Right lobe of liver (tissue), 6 donors: ENCODE data around the gene UNC119B. TPM values are rescaled to one million over a fixed set of nuclear protein-coding genes. Genes with fewer than 3 reads are reported as not detected.

ENCODE experiments used
- ATAC-seq, 4 donors: fragments of 200-7000 bp; cut with Tn5 transposase; one replicate each; pipeline ENCODE4 v1.9.1; 2020; ENCODE audit warnings: mild to moderate bottlenecking in 4 of 4, moderate library complexity in 4 of 4
- DNase-seq, 3 donors: peaks; one replicate each; pipeline ENCODE4 v3.0.0-alpha.2; 2020
- H3K27ac ChIP-seq, 3 donors: fragments of 200-600 bp; one replicate each; pipeline ENCODE4 v1.8.0; 2022
- H3K27me3 ChIP-seq, 2 donors: fragments of 200-600 bp; one replicate each; pipeline ENCODE4 v1.8.0; 2022
- H3K36me3 ChIP-seq, 4 donors: fragments of 200-600 bp; sonication (generic) in 1 of 4; one replicate each; pipeline versions ENCODE4 v1.5.1 to v1.8.0; 2017 to 2022; ENCODE audit warnings: control low read depth in 1 of 4
- H3K4me1 ChIP-seq, 4 donors: fragments of 200-600 bp; sonication (generic) in 1 of 4; one replicate each; pipeline versions ENCODE4 v1.5.1 to v1.8.0; 2017 to 2022; ENCODE audit warnings: control low read depth in 1 of 4
- H3K4me3 ChIP-seq, 3 donors: fragments of 200-600 bp; one replicate each; pipeline ENCODE4 v1.8.0; 2022
- H3K9me3 ChIP-seq, 4 donors: fragments of 200-600 bp; sonication (generic) in 1 of 4; one replicate each; pipeline versions ENCODE4 v1.5.1 to v1.8.0; 2017 to 2022; ENCODE audit warnings: control low read depth in 1 of 4
- POLR2A ChIP-seq: fragments of 450-650 bp; IDR thresholded peaks from one replicate; pipeline ENCODE4 v1.6.1; 2017; ENCODE audit warnings: antibody characterized with exemption, mild to moderate bottlenecking
- WGBS: methylation state at CpG from one replicate; pipeline ENCODE4 v1.1.6; 2018; ENCODE audit warnings: low coverage, low lambda C conversion rate; ENCODE audit not compliant: insufficient coverage; ENCODE audit errors: missing lambda C conversion rate; 5-methylcytosine and 5-hydroxymethylcytosine counted together
- intact Hi-C, 2 donors: fragments of 100-400 bp; cut with DNase I; formaldehyde crosslinking; loops; one replicate each; pipeline versions ENCODE4 v1.11.2 to v1.14.1; 2022
- long read RNA-seq: library from polyadenylated mRNA; unstranded; transcript quantifications from one replicate; pipeline ENCODE4 v2.0.0, GENCODE V29; 2019
- total RNA-seq, 6 experiments: library from RNA; depleted of rRNA in 2 of 6; stranded (reverse); fragments of >200 nt in 2 of 6; fragmentation: NEBNext Ultra II Directional in 3 of 6; extraction: Animal tissue kit (Norgen Biotek cat#: 25700) in 3 of 6; gene quantifications; one replicate each; pipeline versions ENCODE4 v1.1.0 to v1.2.4, GENCODE V29; 2016 to 2023
- TF ChIP-seq, protein P1 (sequence below), 4 donors: fragments of 200-600 bp in 3 of 4; fragments of 450-650 bp in 1 of 4; IDR thresholded peaks; one replicate each; pipeline versions ENCODE4 v1.5.1 to v1.8.0; 2016 to 2022; ENCODE audit warnings: antibody characterized with exemption in 4 of 4, mild to moderate bottlenecking in 2 of 4
- donor health status: DM: no; HTN: yes; CAD: no.
- donor health status: DM: no; HTN: no; CAD: no.
- donor health status: DM: no; HTN: no; CAD: no.
- donor health status: DM: no; HTN: yes; CAD: no.
- donor health status: DM: no; HTN: yes; CAD: no.

UNC119B gene
- 10 to 100 TPM in 1 of 6 experiments, 1 to 10 TPM in 5; 4.7 to 10.2 (median 6.6) TPM for total RNA-seq
- long read RNA-seq, partial matches to known transcripts: 0 of 1 reads
- long read RNA-seq, other reads (novel, unspliced or antisense): 1 of 1 reads

DNA sequence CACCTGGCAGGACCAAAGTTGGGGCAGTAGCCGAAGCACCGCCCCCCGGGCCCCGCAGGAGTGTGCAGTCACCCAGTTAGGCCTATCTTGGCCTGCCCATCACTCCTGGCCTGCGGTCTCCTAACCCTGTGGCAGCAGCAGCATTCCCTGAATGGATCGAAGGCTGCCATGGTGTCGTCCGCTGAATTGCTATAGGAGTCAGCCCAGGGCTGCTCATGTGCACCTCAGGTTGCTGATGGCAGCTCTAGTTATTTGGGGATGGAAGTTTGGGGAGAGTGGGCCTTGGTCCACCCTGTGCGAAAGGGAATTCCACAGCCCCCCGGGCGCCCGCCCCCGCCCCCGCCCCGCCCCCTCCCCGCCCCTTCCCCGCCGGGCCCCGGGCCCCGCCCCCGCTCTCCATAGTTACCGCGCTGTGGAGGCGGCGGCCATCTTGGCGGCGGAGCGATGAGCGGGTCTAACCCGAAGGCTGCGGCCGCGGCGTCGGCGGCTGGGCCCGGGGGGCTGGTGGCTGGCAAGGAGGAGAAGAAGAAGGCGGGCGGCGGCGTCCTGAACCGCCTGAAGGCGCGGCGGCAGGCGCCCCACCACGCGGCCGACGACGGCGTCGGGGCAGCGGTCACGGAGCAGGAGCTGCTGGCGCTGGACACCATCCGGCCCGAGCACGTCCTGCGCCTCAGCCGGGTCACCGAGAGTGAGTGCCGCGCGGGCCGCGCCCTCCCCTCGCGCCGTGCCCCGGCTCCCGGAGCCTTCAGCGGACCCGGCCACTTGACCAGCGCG lies at the start of gene UNC119B:
UNC119B (plus strand) TSS at position 428 of the 774 bp plus-strand sequence; CDS start at position 445, 17 bp downstream.
- ATAC-seq (peak; percentile 76 to 89 (median 84)), DNase-seq (peak; percentile 79 to 83 (median 82))
- peak within 1 kb of the TSS; percentile 59 to 81 (median 73) for H3K27ac ChIP-seq
- TF ChIP-seq, protein P1, sequence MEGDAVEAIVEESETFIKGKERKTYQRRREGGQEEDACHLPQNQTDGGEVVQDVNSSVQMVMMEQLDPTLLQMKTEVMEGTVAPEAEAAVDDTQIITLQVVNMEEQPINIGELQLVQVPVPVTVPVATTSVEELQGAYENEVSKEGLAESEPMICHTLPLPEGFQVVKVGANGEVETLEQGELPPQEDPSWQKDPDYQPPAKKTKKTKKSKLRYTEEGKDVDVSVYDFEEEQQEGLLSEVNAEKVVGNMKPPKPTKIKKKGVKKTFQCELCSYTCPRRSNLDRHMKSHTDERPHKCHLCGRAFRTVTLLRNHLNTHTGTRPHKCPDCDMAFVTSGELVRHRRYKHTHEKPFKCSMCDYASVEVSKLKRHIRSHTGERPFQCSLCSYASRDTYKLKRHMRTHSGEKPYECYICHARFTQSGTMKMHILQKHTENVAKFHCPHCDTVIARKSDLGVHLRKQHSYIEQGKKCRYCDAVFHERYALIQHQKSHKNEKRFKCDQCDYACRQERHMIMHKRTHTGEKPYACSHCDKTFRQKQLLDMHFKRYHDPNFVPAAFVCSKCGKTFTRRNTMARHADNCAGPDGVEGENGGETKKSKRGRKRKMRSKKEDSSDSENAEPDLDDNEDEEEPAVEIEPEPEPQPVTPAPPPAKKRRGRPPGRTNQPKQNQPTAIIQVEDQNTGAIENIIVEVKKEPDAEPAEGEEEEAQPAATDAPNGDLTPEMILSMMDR (IDR thresholded peaks at IDR 0.05): no peak
- intact Hi-C loops: loop anchor here in 1 of 2 donors (10.0 kb wide), 1 partner anchor 65 kb away; the partner anchor contains the start of gene CABP1
- peaks cover 0 to 17% (median 4%) of the 10 kb centered on the region in 4 donors for H3K36me3 ChIP-seq
- no peaks in the 10 kb centered on the region for H3K27me3 ChIP-seq
- H3K9me3 ChIP-seq: no peaks in the 10 kb centered on the region
- H3K4me3 ChIP-seq: peak within 1 kb of the TSS; percentile 87 to 97 (median 93)
- peaks cover 0 to 24% (median 3%) of the 10 kb centered on the region in 4 donors for H3K4me1 ChIP-seq
- whole genome bisulfite sequencing: 0% methylated on average over 5 of the region's 76 CpGs

DNA sequence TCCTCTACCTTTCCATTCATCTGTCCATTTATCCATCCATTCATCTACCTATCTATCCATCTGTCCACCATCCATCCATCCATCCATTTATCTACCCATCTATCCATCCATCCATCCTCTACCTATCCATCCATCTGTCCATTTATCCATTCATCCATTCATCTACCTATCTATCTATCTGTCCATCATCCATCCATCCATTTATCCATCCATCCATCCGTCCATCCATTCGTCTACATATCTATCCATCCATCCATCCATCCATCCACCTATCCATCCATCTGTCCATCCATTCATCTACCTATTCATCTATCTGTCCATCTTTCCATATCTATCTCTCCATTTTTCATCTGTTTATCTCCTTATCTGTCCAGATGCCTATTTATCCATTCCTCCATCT lies 48.8 kb upstream of the UNC119B start:
- intact Hi-C loops: no loop called here
- Histone ChIP-seq H3K4me3 (no peak overlapping the region), H3K9me3 (no peaks in the 10 kb centered on the region), H3K27me3 (no peaks in the 10 kb centered on the region), H3K36me3 (no peaks in the 10 kb centered on the region), H3K4me1 (no peaks in the 10 kb centered on the region), H3K27ac (no peak overlapping the region)
- 38% methylated on average over 2 of the region's 2 CpGs for WGBS
- ATAC-seq (no peak), DNase-seq (no peak)
- TF ChIP-seq POLR2A: no peak
- TF ChIP-seq, protein P1 (IDR thresholded peaks at IDR 0.05): no peak

DNA sequence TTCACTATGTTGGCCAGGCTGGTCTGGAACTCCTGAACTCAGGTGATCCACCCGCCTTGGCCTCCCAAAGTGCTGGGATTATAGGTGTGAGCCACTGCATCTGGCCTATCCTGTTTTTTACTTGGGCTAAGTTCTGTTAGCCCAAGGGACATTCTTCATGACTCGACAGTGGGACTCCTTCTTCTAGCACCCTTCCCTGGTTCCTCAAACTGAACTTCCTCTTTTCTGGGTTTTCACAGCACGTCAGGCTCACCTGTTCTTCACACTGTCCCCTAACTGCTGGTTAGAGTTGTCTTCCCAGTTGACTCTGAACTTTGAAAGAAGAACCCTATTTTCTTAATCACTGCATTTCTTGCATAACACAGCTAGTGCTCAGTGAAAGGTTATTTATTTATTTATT lies 47.4 kb upstream of the UNC119B start:
- H3K9me3 ChIP-seq: no peaks in the 10 kb centered on the region
- no peak overlapping the region for H3K4me3 ChIP-seq
- WGBS: 43% methylated on average over 2 of the region's 3 CpGs
- no peak for ATAC-seq
- DNase-seq: no peak
- no peak overlapping the region for H3K27ac ChIP-seq
- H3K36me3 ChIP-seq: no peaks in the 10 kb centered on the region
- TF ChIP-seq POLR2A: no peak
- TF ChIP-seq, protein P1 (IDR thresholded peaks at IDR 0.05): no peak
- no peaks in the 10 kb centered on the region for H3K4me1 ChIP-seq
- intact Hi-C loops: no loop called here
- H3K27me3 ChIP-seq: no peaks in the 10 kb centered on the region

DNA sequence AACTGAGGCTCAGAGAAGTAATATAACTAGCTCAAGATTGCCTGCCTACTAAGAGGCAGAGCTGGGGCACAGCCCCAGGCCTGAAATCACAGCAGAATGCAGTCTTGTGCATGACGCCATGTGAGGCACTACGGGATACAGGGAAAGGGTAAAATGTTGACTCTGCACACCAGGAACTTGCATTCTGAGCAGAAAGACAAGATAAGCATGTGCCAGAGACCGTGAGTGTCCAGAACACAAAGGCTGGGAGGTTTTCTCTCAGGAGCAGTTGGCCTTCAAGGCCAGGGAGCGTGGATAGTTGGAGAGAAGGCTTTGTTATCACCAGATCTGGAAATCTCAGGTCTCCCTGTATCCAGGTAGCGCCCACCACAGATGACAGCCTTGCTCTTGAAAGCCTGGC lies 46.5 kb upstream of the UNC119B start:
- Histone ChIP-seq H3K36me3 (no peaks in the 10 kb centered on the region), H3K4me1 (no peaks in the 10 kb centered on the region), H3K27ac (no peak overlapping the region), H3K4me3 (no peak overlapping the region), H3K9me3 (no peaks in the 10 kb centered on the region), H3K27me3 (no peaks in the 10 kb centered on the region)
- no peak for DNase-seq
- TF ChIP-seq, protein P1 (IDR thresholded peaks at IDR 0.05): no peak
- TF ChIP-seq POLR2A: no peak
- intact Hi-C loops: no loop called here
- 43% methylated on average over 4 of the region's 5 CpGs for WGBS
- no peak for ATAC-seq
